ENCODE data around the gene CERKL.
"Not testable (repeated sequence)": the region's sequence is repeated elsewhere in the genome, so short reads cannot be mapped to it uniquely, and the experiment has no call there.

GRCh38 chr2:181702519-181702918, 45.6 kb upstream of the CERKL start:
- not testable (repeated sequence) for TF ChIP-seq POLR2A, CTCF (IDR thresholded peaks at IDR 0.05)
